ENCODE results near the gene ENAM.

GRCh38 chr4:70637239-70637913 is 8.8 kb downstream of the ENAM start:
- no peak for TF ChIP-seq CTCF (IDR thresholded peaks at IDR 0.05 in 4 of 5, conservative IDR thresholded peaks at IDR 0.05 in 1 of 5)
- no peak for TF ChIP-seq POLR2A (IDR thresholded peaks at IDR 0.05)
